Measurements from ENCODE around the gene ADAMTS16.
A peak's percentile ranks its signal among the peaks of the same experiment; 100 is the strongest.

The ADAMTS16 gene

GRCh38 chr5:5348576-5348975, 208.4 kb downstream of the ADAMTS16 start:
- no peak for TF ChIP-seq CTCF (conservative IDR thresholded peaks at IDR 0.05; ENCODE audit: low read length)
- DNase-seq (ENCODE audit: low read depth), result no peak

GRCh38 chr5:5350101-5350500, 210.0 kb downstream of the ADAMTS16 start:
- DNase-seq (ENCODE audit: low read depth), result no peak

More at GRCh38 chr5:5348576-5348975, 208.4 kb downstream of the ADAMTS16 start:
- no peak overlapping the region for H3K4me3 ChIP-seq (ENCODE audit: low read length)

GRCh38 chr5:5351288-5351979, 211.3 kb downstream of the ADAMTS16 start:
- peak; percentile 29 for DNase-seq (ENCODE audit: low read depth)
- TF ChIP-seq CTCF (conservative IDR thresholded peaks at IDR 0.05; ENCODE audit: low read length), result no peak
- H3K4me3 ChIP-seq (ENCODE audit: low read length), result no peak overlapping the region

More at GRCh38 chr5:5350101-5350500, 210.0 kb downstream of the ADAMTS16 start:
- TF ChIP-seq CTCF (conservative IDR thresholded peaks at IDR 0.05; ENCODE audit: low read length), result no peak
- H3K4me3 ChIP-seq (ENCODE audit: low read length), result no peak overlapping the region

GRCh38 chr5:5352675-5353074, 212.5 kb downstream of the ADAMTS16 start:
- TF ChIP-seq CTCF (conservative IDR thresholded peaks at IDR 0.05; ENCODE audit: low read length), result no peak
- no peak overlapping the region for H3K4me3 ChIP-seq (ENCODE audit: low read length)
- no peak for DNase-seq (ENCODE audit: low read depth)

- no peak for DNase-seq (ENCODE audit: low read depth)
- TF ChIP-seq CTCF (conservative IDR thresholded peaks at IDR 0.05; ENCODE audit: low read length), result no peak
- no peak overlapping the region for H3K4me3 ChIP-seq (ENCODE audit: low read length)
Measured at GRCh38 chr5:5353681-5354080, 213.6 kb downstream of the ADAMTS16 start.

- H3K4me3 ChIP-seq (ENCODE audit: low read length), result no peak overlapping the region
- no peak for TF ChIP-seq CTCF (conservative IDR thresholded peaks at IDR 0.05; ENCODE audit: low read length)
- DNase-seq (ENCODE audit: low read depth), result no peak
Measured at GRCh38 chr5:5356765-5357164, 216.6 kb downstream of the ADAMTS16 start.

GRCh38 chr5:5359618-5360017, 219.5 kb downstream of the ADAMTS16 start:
- no peak for TF ChIP-seq CTCF (conservative IDR thresholded peaks at IDR 0.05; ENCODE audit: low read length)
- no peak overlapping the region for H3K4me3 ChIP-seq (ENCODE audit: low read length)
- DNase-seq (ENCODE audit: low read depth), result no peak

Data from AG10803 (cell line).